ENCODE measurements around the gene DQX1. TPM values are rescaled to one million over a fixed set of nuclear protein-coding genes. Genes with fewer than 3 reads are reported as not detected.

Gene DQX1
- total and polyA plus RNA-seq, 9 of the 15 experiments (the other 6 are each of a cell fraction or from before 2014, with no cell fraction given): 0.04 to 0.38 (median 0.18) TPM; not detected in 1

- TF ChIP-seq HMGXB4 (CRISPR knock-in tag; IDR thresholded peaks at IDR 0.05): no peak
- TF ChIP-seq ZNF589 (CRISPR knock-in tag; IDR thresholded peaks at IDR 0.05; ENCODE audit: low read depth): peak; percentile 57; the same call in 1 of the 2 replicates
- TF ChIP-seq C11orf30 (IDR thresholded peaks at IDR 0.05; ENCODE audit: low read depth): peak; percentile 96
- TF ChIP-seq ZNF24 (IDR thresholded peaks at IDR 0.05): no peak
- peak; percentile 49; the same call in 1 of the 2 replicates for TF ChIP-seq GTF2F1 (IDR thresholded peaks at IDR 0.05; ENCODE audit: low read depth, low read length)
- no peak for TF ChIP-seq NR0B1 (IDR thresholded peaks at IDR 0.05; ENCODE audit: partially characterized antibody)
- no peak for TF ChIP-seq NFE2L1 (tag; IDR thresholded peaks at IDR 0.05; ENCODE audit: borderline replicate concordance, low read depth)
- no peak for TF ChIP-seq RAD51 (IDR thresholded peaks at IDR 0.05; ENCODE audit: borderline replicate concordance, low read depth)
- TF ChIP-seq ZNF280B (CRISPR knock-in tag; IDR thresholded peaks at IDR 0.05): no peak
- no peak for TF ChIP-seq FUS (optimal IDR thresholded peaks at IDR 0.05; ENCODE audit: low read depth, low read length)
- TF ChIP-seq FOXK1 (CRISPR knock-in tag; IDR thresholded peaks at IDR 0.05; ENCODE audit: borderline replicate concordance): no peak
- peak; percentile 58 for TF ChIP-seq CHD1 (IDR thresholded peaks at IDR 0.05; ENCODE audit: low read length)
- no peak for TF ChIP-seq CEBPZ (IDR thresholded peaks at IDR 0.05; ENCODE audit: borderline replicate concordance, low read depth, low read length)
- TF ChIP-seq ZSCAN32 (CRISPR knock-in tag; IDR thresholded peaks at IDR 0.05): no peak
- no peak for TF ChIP-seq CHCHD3 (CRISPR knock-in tag; IDR thresholded peaks at IDR 0.05)
- no peak for TF ChIP-seq TARDBP (IDR thresholded peaks at IDR 0.05)
- no peak for TF ChIP-seq FOXP4 (CRISPR knock-in tag; IDR thresholded peaks at IDR 0.05; ENCODE audit: borderline replicate concordance)
These were observed 3.6 kb upstream of the DQX1 start, which contains the start of the genes AUP1 and HTRA2 (continued) for GRCh38 chr2:74529357-74530238.

All from K562 (cell line).